NCI-H1436 treated with DMSO at 0.1 percent for 48 hours (cell line): ENCODE results near the gene SERPING1.

Source experiments
- DNase-seq: peaks from one replicate; lab custom pipeline; 2025; lab: John Stamatoyannopoulos, UW

Gene SERPING1

DNA sequence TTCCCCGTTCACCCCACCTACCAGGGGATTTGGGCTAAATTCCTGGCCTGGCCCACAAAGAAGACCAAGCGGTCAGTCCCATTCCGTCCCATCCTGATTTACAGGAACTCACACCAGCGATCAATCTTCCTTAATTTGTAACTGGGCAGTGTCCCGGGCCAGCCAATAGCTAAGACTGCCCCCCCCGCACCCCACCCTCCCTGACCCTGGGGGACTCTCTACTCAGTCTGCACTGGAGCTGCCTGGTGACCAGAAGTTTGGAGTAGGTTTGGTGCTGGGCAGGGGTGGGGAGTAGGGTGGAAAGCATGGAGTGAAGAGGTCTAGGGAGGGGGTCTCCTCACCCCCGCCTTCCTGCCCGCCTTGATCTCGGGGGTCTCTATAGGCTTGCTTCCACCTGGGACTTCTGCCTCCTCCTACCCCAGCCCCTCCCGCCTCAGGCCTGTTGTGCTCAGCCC lies at the start of gene SERPING1:
Gene SERPING1, plus strand, starts transcription at position 225 of the 455 bp plus-strand sequence. CDS start 586 bp downstream, outside the sequence.
- no peak for DNase-seq

DNA sequence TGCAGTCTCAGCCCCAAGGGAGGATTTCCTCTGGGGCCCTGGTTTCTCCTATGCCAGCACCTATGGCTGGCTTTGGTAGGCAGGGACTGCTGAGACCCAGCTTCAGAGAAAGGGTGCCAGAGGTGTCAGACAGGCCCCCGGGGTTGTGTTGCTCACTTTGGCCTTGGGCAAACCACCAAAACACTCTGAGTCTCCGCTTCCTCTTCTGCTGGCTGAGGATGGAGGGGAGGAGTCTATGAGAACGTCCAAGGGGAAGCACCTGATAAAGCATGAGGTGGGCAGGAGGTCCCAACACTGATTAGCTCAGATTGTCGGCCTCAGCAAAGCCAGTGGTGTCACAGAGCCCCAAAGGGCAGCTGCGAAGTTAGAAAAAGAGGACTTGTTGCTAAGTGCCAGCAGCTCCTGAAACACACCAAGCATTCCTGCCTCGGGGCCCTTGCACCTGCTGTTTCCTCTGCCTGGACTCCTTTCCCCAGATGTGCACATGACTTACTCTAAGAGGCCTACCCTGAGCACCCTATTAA lies 49.6 kb upstream of the SERPING1 start:
- no peak for DNase-seq

DNA sequence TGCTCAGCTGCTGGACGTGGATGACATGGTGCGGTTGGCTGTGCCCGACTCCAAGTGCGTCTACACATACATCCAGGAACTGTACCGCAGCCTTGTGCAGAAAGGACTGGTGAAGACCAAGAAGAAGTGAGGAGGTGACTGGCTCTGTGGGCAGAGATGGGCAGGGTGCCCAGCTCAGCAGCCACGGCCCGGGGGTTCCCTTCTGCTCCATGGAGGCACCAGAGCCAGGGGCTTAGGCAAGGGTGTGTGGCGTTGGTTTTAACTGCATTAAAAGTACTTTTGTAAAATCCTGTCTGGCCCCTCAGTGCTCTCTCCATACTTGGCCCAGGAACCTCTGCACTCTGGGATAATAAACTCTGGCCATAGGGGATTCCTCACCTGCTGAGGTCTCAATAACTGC lies 47.5 kb upstream of the SERPING1 start:
- DNase-seq = no peak

DNA sequence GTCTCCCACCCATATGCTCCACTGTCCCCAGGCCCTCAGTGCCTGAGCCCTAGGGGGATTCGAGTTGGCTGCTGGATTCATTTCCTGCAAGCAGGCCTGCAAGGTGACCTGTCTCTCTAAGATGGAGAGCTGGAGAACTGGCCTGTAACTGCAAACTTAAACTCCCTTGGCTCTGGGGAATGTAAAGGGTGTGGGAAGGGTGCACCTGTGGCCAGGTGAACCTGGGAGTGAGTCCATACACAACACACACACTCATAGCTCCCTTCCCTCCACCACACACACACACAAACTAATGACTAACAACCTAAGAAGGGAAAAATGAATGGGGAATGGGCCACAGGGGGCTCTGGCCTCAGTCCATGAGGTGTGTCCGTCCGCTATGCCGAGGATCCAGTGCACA lies 45.5 kb upstream of the SERPING1 start:
- no peak for DNase-seq

DNA sequence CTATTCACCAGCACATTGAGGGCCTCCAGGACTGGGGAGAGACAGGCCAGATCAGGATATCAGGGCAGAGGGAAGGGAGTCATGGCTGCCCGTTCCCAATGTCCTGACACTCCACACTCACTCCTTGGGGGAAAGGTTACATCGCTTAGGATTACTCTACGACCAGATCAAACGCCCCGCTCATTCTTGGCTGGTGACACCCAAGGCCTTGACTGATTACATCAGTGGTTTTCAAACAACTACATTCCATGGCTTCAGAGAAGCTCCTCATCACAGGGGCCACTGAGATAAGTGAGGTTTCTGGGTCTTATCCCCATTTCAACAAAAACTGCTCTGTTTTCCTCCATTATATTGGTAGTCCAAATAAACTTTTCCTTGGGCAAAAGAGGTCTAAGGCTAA lies 45.0 kb upstream of the SERPING1 start:
- DNase-seq = no peak

DNA sequence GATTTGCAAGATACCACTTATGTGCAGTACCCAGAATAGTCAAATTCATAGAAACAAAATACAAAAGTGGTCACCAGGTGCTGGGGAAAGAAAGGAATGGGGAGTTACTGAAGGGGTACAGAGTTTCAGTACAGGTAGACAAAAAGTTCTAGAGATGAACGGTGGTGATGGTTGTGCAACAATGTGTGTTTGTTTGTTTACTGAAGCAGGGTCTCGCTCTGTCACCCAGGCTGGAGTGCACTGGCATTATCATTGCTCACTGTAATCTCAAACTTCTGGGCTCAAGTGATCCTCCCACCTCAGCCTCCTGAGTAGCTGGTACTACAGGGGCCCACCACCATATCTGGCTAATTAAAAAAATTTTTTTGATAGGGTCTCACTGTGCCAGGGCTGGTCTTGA lies 42.1 kb upstream of the SERPING1 start:
- DNase-seq = no peak

DNA sequence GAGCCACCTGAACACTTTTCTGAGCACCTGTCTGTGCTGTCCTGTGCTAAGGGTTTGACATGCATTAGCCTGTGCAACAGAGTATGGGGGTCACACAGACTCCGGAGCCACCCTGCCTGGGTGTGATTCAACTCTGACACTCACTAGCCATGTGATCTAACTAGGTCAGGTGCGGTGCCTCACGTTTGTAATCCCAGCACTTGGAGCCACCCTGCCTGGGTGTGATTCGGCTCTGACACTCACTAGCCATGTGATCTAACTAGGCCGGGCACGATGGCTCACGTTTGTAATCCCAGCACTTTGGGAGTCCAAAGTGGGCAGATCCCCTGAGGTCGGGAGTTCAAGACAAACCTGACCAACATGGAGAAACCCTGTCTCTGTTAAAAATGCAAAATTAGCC lies 41.4 kb upstream of the SERPING1 start:
- DNase-seq = no peak

DNA sequence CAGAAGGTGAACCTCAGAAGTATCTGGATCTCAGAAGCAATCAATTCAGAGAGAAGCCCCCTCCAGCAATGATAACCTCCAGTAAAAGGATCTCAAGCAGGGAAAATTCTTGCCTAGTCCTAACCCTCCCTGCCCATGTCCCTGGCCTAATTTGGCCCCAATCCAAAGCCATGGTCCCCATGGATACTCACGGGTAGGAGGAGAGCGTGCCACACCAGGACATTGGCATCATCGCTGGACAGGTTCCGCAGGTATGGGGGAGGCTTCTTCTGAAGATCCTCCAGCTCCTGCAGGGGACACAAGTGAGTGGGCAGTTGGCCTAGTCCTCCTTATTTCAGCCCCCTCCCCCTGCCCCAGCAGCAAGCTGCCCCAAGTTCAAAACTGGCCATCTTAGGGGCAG lies 37.3 kb upstream of the SERPING1 start:
- DNase-seq = no peak

DNA sequence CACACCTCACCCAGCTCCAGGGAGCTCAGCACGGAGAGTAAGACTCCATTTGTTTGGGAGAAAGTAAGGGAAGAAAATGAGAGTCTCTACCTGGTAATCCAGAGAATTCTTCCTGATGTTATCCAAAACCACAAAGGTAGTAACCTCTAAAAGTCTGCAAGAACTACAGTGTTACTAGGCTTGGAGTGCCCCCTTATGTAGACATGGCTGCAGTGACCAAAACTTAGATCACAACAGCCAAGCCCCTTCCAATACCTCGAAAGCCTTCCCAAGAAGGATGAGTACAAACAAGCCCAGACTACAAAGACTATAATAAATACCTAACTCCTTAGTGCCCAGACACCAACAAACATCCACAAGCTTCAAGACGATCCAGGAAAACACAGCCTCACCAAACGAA lies 34.9 kb upstream of the SERPING1 start:
- no peak for DNase-seq

DNA sequence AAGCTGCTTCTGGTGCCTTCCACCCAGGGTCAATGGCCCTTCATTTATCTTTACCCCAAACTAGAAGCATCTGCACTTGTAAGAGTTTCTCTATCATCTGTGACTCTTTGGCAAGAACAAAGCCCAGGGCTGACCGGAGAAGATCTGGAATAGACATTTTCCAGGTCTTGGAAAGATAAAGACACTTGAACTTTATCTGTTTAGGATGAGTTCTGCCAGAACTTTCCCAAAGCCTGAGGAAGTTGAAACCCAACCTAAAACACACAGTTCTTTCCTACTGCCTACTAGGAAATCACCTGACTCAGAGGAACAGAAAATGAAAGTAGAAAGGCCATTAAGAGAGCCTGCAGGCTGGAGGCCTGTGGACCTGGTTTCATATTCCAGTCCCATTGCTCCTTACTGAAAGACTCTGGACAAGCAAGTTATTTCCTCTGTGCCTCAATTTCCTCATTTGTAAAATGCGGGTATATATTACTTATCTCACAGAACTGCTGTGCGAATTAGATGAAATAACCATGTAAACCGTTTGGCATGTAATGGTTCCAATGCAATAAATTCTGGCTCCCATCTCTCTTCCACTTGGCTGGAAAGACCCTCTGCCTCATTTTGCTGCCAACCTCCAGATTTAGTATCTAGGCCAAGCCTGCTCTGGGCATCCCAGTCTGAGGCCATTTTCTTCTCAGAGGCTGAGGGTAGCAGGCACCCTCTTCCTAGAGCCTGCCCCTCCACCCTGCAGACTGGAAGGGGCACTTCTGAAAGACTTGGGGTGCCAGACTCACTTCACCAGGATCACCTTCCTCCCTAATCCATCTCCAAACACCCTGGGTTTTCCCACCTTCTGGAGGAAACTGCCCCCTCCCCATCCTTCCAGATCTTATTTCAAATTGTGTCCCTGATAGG lies 31.2 kb upstream of the SERPING1 start:
- no peak for DNase-seq

DNA sequence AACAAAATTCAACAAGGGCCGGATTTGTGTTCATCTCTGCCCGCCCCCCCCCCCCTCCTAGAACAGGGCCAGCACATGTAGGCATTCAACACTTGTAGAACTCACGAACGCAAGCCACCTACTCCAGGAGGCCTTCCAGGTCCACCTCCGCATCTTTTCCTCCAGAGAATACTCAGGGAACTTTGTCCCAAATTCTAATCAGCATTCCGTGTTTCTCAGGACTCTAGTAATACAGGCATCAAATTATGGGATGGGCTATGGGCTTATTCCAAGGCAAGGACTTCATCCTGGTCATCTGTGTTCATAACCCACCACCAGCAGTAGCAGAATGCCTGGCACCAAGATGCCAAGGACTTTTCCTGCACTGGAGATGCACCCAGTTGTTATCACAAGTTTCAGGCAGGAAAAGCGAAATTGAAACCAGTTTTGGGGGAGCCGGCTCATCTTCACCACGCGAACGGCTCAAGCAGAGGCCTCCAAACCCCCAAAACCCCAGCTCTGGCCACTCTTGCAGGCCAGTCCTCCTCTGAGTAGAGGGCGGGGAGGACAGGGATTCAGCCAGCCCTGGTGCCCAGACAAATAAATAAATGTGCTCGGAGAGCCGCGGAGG lies 30.5 kb upstream of the SERPING1 start:
- no peak for DNase-seq

DNA sequence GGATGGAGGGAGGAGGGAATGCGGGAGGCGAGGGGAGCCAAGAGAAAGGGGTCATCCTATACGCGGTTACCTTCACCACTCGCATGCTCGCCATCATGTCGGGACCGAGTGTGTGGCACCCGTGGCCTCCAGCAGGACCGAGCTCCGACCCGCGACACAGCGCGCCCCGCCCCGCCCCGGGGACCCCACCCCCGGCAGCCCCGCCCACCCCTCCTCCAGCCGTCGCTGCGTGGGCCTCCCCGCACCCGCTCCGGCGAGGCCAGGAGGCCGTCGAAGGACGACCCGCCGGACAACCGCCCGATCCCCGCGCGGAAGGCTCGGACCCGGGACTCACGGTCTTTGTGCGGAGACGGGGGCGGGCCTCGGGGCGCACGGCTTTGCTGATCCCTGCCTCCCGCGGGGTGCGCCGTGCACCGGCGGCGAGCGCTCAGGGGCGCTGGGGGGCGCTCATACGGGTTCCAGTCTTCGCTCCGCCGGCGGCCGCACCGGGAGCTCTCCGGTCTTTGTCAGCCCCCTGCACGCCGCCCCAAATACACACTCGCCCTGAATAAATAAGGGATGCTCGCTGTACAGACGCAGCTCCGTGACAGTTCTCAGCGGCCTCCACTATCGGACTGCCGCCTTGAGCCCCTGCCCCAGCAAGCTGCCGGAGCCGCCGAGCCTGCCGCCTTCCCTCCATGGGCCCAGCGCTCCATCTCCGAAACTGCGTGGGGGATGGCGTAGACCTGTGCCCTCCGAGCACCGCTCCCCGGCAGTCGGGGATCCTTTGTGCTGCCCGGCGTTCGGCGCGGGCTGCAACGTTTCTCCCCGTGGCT lies 29.8 kb upstream of the SERPING1 start, which contains the start of gene UBE2L6:
Gene UBE2L6, minus strand, starts transcription at position 158 of the 815 bp plus-strand sequence. Its CDS starts 61 bp downstream, at position 97.
- DNase-seq = no peak

DNA sequence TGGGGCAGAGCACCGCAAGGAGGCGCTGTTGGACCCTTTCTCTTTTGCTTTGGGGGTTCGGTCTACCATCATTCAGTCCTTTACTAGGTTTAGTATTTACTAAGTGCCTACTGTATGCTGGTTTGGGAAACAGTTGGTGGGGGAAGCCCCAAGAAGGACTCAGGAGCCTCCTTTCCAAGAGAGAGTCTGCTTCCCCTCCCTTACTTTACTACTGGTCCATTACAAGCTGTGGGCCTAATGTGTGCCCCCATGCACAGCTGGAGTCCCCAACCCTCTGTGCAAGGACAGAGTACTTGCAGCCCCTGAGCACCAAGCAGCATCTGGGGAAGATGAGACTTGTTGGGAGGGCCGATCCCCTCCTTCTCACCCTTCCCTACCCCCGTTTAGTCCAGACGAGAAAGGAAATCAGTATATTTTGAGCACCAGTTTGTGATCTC lies 29.1 kb upstream of the SERPING1 start:
- no peak for DNase-seq

DNA sequence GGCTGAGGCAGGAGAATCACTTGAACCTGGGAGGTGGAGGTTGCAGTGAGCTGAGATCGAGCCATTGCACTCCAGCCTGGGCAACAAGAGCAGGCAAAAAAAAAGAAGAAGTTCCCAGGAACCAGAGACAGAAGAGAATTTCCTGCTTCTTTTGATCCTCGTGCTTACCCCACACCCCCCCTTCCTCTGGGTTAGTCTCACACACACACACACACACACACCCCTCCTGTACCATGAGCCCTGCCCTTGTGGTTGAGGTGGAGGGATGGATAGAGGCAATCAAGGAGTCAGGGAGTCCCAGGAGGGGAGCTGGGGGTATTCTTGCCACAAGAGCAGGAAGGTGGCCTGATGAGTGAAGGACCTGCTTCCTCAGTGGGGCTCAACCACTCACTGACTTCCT lies 25.9 kb upstream of the SERPING1 start:
- DNase-seq = no peak

DNA sequence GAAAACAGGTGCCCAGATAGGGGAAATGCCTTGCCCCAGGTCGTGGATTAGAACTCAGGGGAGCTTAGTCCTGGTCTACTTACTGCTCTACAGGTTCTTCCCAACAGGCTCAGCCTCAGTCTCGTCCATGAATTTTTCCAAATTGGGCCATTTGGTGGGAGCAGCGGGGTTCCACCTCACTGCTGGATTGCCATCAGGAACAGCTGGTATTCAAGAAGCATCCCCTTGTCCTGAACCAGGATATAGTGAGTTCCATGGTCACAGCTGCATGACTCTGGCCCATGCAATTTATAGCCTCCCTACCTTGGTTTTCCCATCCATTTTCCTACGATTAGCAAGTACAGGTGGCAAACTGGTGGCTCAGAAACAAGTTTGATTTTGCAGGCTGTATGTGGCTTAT lies 23.4 kb upstream of the SERPING1 start:
- no peak for DNase-seq

DNA sequence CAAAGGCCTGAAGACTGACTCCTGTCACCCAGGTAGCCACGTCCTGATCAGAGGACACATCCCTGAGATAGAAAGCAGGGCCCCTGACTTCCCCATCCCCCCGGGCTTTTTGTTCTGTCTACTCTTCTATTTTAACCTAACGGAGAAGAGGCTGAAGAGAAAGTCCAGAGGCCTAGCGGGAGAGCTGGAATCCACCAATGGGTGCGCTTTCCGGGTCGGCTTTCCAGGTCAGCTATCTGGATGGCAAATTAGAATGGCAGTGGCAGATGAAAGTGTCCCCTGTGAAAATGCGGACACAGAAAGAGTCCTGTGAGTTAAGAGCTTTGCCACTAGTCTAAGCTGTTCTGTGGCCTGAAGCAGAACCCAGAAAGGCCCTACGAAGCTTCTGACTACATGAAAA lies 13.1 kb upstream of the SERPING1 start:
- DNase-seq = no peak

DNA sequence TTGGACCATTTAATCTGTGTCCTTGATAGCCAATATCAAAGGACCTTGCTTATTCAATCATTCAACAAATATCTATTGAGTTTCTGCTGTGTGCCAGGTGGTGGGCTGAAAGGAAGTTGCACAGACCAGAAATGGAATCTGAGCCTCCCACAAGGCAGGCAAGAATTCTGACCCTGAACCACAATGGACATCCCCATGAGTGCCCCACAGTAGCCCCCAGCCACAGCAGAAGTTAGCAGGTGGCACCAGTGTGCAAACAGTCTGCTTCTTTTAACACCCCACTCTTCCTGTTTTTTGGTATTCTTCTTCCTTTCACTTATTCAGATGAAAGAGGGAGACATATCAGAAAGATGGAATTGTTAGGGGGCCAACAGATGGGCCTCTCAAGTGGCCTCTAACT lies 12.2 kb upstream of the SERPING1 start:
- DNase-seq = no peak

DNA sequence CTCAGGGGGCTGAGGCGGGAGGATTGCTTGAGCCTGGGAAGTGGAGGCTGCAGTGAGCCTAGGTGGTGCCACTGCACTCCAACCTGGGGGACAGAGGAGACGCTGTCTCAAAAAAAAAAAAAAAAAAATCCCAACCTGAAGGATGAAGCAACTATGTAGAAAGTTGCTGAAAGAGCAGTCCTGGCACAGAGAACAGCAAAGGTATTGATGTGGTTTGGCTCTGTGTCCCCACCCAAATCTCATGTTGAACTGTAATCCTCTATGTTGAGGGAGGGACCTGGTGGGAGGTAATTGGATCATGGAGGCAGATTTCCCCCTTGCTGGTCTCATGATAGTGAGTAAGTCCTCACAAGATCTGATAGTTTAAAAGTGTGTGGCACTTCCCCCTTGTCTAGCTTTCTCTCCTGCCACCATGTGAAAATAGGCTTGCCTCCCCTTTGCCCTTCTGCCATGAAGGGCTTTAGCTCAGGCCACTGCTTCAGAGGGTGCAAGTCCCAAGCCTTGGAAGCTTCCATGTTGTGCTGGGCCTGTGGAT lies 10.7 kb upstream of the SERPING1 start:
- DNase-seq = no peak

DNA sequence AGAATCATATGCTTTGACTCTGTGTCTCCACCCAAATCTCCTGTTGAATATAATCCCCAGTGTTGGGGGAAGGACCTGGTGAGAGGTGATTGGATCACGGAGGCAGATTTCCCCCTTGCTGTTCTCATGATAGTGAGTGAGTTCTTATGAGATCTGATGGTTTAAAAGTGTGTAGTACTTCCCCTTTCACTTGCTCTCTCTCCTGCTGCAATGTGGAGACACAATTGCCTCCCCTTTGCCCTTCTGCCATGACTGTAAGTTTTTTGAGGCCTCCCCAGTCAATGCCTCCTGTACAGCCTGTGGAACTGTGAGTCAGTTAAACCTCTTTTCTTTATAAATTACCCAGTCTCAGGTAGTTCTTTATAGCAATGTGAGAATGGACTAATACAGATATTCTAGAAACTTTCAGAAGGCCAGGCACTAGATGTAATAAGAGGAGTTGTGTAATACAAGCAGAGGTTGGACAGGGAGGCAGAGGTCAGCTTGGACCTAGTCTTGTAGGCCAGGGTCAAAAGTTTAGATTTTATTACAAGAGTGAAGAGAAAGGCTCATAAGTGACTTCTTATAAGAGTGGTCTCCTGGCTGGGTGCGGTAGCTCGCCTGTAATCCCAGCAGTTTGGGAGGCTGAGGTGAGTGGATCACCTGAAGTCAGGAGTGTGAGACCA lies 9.3 kb upstream of the SERPING1 start:
- DNase-seq = no peak

DNA sequence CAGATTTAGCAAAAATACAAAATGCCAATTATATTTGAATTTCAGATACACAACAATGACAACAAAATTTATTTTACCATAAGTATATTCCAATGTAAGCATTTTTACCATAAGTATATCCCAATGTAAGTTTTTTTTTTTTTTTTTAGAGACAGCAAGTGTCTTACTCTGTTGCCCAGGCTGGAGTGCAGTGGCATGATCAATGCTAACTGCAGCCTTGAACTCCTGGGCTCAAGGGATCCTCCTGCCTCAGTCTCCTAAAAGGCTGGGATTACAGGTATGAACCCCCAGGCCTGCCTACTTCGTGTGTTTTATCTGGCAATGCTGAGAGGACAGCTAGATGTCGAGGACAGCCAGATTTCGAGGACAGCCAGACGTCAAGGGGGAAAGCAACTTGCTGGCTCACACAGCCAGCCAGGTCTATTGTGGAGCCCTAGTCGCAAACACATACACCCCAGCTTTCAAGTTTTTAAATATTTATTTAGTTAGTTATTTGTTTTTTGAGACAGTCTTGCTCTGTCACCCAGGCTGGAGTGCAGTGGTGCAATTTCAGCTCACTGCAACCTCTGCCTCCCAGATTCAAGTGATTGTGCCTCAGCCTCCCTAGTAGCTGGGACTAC lies 1.1 kb upstream of the SERPING1 start:
- DNase-seq = no peak
